KMS-11 (cell line): Measurements from ENCODE around the gene IMMP2L.

ENCODE experiments used
- H2AFZ ChIP-seq: fragments of 200-600 bp; sonication (generic); 2 replicates; pipeline ENCODE4 v1.6.1; 2016; ENCODE audit warnings: antibody characterized with exemption, mixed run types, low read depth
- H3K27ac ChIP-seq: fragments of 200-600 bp; sonication (generic); 2 replicates; pipeline ENCODE4 v1.6.1; 2016; ENCODE audit warnings: mild to moderate bottlenecking, mixed run types
- H3K27me3 ChIP-seq: fragments of 200-600 bp; sonication (generic); 2 replicates; pipeline ENCODE4 v1.6.1; 2017; ENCODE audit warnings: mild to moderate bottlenecking, low read depth, mixed run types, moderate library complexity; ENCODE audit not compliant: insufficient read depth
- H3K36me3 ChIP-seq: fragments of 200-600 bp; sonication (generic); 2 replicates; pipeline ENCODE4 v1.6.1; 2017; ENCODE audit warnings: mild to moderate bottlenecking, mixed run types; ENCODE audit not compliant: insufficient read depth
- H3K4me1 ChIP-seq: fragments of 200-600 bp; sonication (generic); 2 replicates; pipeline ENCODE4 v1.6.1; 2016; ENCODE audit warnings: mild to moderate bottlenecking, low read depth, mixed run types; ENCODE audit not compliant: poor library complexity, severe bottlenecking
- H3K4me2 ChIP-seq: fragments of 200-600 bp; sonication (generic); 2 replicates; pipeline ENCODE4 v1.7.0; 2016; ENCODE audit warnings: mild to moderate bottlenecking, mixed run types
- H3K4me3 ChIP-seq: fragments of 200-600 bp; sonication (generic); IDR thresholded peaks from 2 replicates; pipeline ENCODE4 v1.6.1; 2017; ENCODE audit warnings: low read depth, low read length, mixed read lengths; ENCODE audit not compliant: insufficient read depth
- H3K79me2 ChIP-seq: fragments of 200-600 bp; sonication (generic); 2 replicates; pipeline ENCODE4 v1.6.1; 2016; ENCODE audit warnings: low read depth, mixed run types; ENCODE audit not compliant: insufficient read depth
- H3K9ac ChIP-seq: fragments of 200-600 bp; sonication (generic); 2 replicates; pipeline ENCODE4 v1.6.1; 2016; ENCODE audit warnings: mild to moderate bottlenecking, mixed run types
- H4K20me1 ChIP-seq: fragments of 200-600 bp; sonication (generic); 2 replicates; pipeline ENCODE4 v1.6.1; 2016; ENCODE audit warnings: mild to moderate bottlenecking, mixed run types; ENCODE audit not compliant: insufficient read depth
- TF ChIP-seq, protein P1 (sequence below): fragments of 200-600 bp; sonication (generic); conservative IDR thresholded peaks from 2 replicates; pipeline ENCODE4 v1.6.1; 2017; ENCODE audit warnings: low read depth, mild to moderate bottlenecking, antibody characterized with exemption, low read length, moderate library complexity, mixed read lengths

IMMP2L gene

GRCh38 chr7:111081546-111082267 is 480.6 kb downstream of the IMMP2L start:
- H4K20me1 ChIP-seq: no peaks in the 10 kb centered on the region
- no peak overlapping the region; the same call in 1 of the 2 replicates for H3K27ac ChIP-seq
- TF ChIP-seq, protein P1, sequence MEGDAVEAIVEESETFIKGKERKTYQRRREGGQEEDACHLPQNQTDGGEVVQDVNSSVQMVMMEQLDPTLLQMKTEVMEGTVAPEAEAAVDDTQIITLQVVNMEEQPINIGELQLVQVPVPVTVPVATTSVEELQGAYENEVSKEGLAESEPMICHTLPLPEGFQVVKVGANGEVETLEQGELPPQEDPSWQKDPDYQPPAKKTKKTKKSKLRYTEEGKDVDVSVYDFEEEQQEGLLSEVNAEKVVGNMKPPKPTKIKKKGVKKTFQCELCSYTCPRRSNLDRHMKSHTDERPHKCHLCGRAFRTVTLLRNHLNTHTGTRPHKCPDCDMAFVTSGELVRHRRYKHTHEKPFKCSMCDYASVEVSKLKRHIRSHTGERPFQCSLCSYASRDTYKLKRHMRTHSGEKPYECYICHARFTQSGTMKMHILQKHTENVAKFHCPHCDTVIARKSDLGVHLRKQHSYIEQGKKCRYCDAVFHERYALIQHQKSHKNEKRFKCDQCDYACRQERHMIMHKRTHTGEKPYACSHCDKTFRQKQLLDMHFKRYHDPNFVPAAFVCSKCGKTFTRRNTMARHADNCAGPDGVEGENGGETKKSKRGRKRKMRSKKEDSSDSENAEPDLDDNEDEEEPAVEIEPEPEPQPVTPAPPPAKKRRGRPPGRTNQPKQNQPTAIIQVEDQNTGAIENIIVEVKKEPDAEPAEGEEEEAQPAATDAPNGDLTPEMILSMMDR: no peak
- H3K4me1 ChIP-seq: peaks cover 58% of the 10 kb centered on the region
- no peaks in the 10 kb centered on the region for H3K36me3 ChIP-seq
- H3K4me2 ChIP-seq: peak overlapping the region; percentile 54
- H3K4me3 ChIP-seq: no peak overlapping the region
- no peak overlapping the region for H3K9ac ChIP-seq
- H3K79me2 ChIP-seq: no peaks in the 10 kb centered on the region
- no peaks in the 10 kb centered on the region for H3K27me3 ChIP-seq
- H2AFZ ChIP-seq: no peak overlapping the region

- Histone ChIP-seq H4K20me1 (no peaks in the 10 kb centered on the region), H3K27ac (no peak overlapping the region), H3K36me3 (no peaks in the 10 kb centered on the region), H3K4me2 (peak overlapping the region; percentile 54), H3K9ac (no peak overlapping the region), H2AFZ (no peak overlapping the region), H3K27me3 (no peaks in the 10 kb centered on the region), H3K79me2 (no peaks in the 10 kb centered on the region), H3K4me3 (no peak overlapping the region), H3K4me1 (peaks cover 58% of the 10 kb centered on the region)
- TF ChIP-seq, protein P1: no peak
These were observed 481.7 kb downstream of the IMMP2L start for GRCh38 chr7:111080495-111081105.

DNA sequence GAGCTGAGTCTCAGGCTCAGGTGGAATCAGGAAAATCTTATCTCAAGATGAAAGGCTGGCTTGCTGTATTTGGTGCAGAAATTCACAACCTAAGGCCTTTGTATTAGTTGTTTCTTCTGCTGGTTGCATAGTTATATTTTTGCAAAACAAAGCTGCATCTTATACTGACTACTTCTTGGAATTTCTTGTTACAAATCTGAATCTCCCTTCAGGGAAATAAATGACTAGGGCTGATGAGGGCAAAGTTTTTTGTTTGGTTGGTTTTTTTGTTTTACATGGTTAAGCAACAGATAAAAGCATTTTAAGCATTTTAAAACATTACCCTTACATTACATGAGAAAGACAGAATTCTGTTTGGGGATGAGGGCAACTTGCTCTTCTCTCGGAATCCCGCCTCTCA is 485.3 kb downstream of the IMMP2L start:
- Histone ChIP-seq H3K9ac (no peak overlapping the region), H3K36me3 (no peaks in the 10 kb centered on the region), H4K20me1 (no peaks in the 10 kb centered on the region), H3K4me2 (no peak overlapping the region), H3K79me2 (no peaks in the 10 kb centered on the region), H3K4me1 (peaks cover 29% of the 10 kb centered on the region), H3K27ac (no peak overlapping the region), H3K4me3 (no peak overlapping the region), H2AFZ (no peak overlapping the region), H3K27me3 (no peaks in the 10 kb centered on the region)
- TF ChIP-seq, protein P1: no peak

GRCh38 chr7:111076205-111076604 is 486.1 kb downstream of the IMMP2L start:
- Histone ChIP-seq H3K4me3 (no peak overlapping the region), H3K27me3 (no peaks in the 10 kb centered on the region), H3K36me3 (no peaks in the 10 kb centered on the region), H3K79me2 (no peaks in the 10 kb centered on the region), H4K20me1 (no peaks in the 10 kb centered on the region), H3K9ac (no peak overlapping the region), H3K4me1 (peaks cover 21% of the 10 kb centered on the region), H2AFZ (no peak overlapping the region), H3K27ac (no peak overlapping the region), H3K4me2 (no peak overlapping the region)
- TF ChIP-seq, protein P1: no peak
